IPS DF 19.7 (cell line): Measurements from ENCODE around the gene UNC13C.

Experiments
- DNase-seq: peaks from one replicate; pipeline ENCODE4 v3.0.0-alpha.2; 2013; ENCODE audit warnings: low read depth, low spot score

The UNC13C gene

DNA sequence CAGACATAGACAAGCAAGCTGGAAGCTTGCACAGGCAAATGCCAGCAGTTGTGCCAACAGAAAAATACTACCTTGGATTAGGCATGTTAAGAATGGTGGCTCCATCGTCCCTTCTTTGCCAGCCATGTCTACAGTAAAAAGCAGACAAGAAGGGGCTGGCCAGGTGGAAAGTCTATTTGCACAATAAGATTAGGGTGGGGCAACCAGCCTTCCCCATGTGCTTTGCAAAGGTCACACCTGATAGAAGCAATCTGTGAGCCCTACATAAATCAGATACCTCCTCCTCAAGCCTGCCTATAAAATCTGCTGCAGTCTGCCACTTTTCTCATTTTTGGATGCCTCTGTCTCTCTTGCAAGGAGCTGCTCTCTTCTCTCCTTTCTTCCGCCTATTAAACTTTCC lies 662.6 kb downstream of the UNC13C start:
- DNase-seq, result no peak

DNA sequence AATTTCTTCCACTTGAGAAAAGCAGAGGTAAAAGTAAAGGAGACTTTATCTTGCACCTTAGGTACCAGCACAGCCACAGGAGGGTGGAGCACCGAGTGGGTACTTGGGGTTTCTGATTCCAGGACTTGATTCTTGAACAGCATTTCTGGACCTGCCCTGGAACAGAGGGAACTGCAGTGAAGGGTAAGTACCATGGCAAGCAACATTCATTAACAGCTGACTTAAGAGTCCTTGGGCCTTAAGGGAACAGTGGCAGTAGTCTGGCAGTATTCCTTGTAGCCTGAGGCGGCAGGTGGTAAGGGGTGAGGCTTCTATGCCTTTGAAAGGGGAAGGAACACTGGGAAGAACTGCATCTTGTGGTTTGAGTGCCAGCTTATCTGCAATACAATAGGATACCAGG lies 666.6 kb downstream of the UNC13C start:
- DNase-seq, result no peak

DNA sequence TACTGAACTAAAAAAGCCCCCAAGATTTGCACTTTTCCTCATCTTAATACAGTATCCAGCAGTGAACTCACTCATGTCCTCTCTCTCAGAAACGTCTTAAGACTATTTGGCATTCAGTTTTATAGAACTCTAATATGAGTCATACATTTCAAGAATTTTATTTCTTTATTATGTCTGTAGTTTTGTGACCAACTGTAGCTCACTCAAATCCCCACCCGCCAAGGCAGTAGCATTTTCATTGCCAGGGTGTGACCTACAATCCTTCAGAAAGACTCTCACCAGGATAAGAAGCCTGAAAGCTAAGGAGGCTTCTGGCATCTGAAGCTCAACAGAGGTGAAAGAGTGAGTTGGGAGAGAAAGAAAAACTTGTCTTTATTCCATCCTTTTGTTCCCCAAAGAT lies 681.4 kb downstream of the UNC13C start:
- no peak for DNase-seq

DNA sequence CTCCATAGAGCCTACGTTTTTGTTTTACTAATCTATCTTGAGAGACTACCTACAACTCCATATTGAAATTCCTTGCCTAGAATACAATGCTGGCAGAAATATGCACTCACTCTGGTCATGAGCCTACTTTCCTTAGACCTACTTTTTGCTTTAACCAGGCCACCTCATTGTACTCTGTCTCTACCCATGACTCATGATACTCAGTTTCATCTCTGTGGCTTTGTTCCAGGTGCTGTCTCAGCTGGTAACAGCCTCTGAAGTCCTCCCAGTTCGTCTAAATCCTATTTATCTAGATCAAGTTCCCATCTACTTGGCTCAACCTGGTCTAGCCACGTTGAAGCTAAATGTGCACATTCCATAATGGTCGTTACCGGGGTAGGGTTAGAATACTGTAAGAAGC lies 682.1 kb downstream of the UNC13C start:
- DNase-seq, result no peak

DNA sequence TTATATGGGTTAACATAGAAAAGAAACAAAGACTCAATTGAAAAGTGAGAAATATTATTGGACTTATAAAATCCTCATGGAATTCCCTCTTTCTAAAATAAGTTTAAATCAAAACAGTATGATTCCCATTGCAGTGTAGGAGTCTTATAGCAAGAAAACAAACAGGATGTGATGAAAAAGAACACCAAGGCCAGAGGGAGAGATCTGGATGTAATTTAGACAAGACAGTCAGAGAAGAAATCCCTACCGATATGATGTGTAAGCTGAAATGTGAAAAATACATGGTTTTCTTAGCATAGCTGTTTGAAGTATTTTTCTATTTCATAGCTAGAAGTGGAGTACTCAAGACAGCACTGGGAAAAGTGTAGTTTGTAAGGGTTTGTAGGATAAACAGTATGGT lies 697.0 kb downstream of the UNC13C start:
- DNase-seq, result no peak

DNA sequence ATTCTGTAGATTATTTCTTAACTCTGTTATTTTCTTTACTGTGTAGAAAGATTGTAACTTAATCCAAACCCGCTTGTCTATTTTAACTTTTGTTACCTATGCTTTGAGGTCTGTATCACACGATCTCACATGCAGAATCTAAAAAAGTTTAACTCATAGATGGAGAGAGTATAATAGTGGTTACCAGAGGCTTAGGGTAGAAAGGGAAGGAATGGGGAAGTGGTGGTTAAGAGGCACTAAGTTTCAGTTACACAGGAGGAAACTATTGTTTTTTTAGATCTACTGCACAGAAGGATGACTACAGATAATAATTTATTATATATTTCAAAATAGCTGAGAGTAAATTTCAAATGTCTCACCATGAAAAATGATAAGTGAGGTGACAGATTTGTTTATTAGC lies 703.3 kb downstream of the UNC13C start:
- no peak for DNase-seq
